HG03095 (cell line): ENCODE data around the gene TSPAN9.
"Not testable (repeated sequence)": the region's sequence is repeated elsewhere in the genome, so short reads cannot be mapped to it uniquely, and the experiment has no call there.

ENCODE experiments used
- ATAC-seq: cut with Tn5 transposase; IDR thresholded peaks from one replicate; pipeline ENCODE4 v1.9.1; 2021; ENCODE audit warnings: moderate library complexity; ENCODE audit not compliant: unreplicated experiment

Gene TSPAN9

GRCh38 chr12:3043406-3043805 is 33.8 kb upstream of the TSPAN9 start:
- no peak for ATAC-seq

- ATAC-seq: no peak
Observed at GRCh38 chr12:3044141-3044630, 33.0 kb upstream of the TSPAN9 start.

GRCh38 chr12:3045494-3045893 is 31.7 kb upstream of the TSPAN9 start:
- no peak for ATAC-seq

GRCh38 chr12:3045989-3046388 is 31.2 kb upstream of the TSPAN9 start:
- ATAC-seq: no peak

- no peak for ATAC-seq
Observed at GRCh38 chr12:3046441-3047200, 30.6 kb upstream of the TSPAN9 start.

- ATAC-seq: no peak
Observed at GRCh38 chr12:3047961-3048360, 29.2 kb upstream of the TSPAN9 start.

- no peak for ATAC-seq
Observed at GRCh38 chr12:3048540-3048939, 28.6 kb upstream of the TSPAN9 start.

GRCh38 chr12:3049176-3049575 is 28.0 kb upstream of the TSPAN9 start:
- ATAC-seq: no peak

DNA sequence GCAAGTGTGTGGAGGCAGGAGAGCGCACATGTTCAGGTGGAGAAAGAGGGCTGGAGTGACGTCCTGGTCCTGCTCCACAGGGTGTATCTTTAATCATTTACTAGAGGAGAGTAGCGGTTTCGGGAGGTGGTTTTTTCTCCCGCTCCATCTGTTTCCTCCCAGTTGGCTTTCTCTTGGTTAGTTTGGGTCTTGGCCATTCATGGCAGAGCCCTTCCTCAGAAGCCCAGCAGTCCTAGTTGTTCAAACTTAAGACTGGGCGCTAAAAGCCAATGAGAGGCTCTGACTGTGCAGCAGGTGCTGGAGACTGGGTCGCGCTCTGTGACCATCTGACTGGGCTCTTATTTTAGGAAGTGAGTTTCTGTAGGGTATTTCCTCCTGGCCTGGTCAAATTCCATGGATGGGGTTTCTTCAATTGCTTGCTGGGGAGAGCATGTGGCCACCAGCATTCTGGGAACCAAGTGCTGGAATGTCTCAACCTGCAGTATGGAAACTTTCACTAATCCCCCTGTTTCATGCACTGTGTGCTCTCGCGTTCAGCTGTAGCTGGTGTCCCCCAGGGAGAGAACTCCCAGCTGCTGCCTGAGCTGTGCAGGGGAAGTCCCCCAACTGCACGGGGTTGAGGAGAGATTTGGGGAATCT is 27.4 kb upstream of the TSPAN9 start:
- no peak for ATAC-seq

GRCh38 chr12:3054374-3054773 is 22.8 kb upstream of the TSPAN9 start:
- ATAC-seq: no peak

- no peak for ATAC-seq
Observed at GRCh38 chr12:3055026-3055703, 22.0 kb upstream of the TSPAN9 start.

DNA sequence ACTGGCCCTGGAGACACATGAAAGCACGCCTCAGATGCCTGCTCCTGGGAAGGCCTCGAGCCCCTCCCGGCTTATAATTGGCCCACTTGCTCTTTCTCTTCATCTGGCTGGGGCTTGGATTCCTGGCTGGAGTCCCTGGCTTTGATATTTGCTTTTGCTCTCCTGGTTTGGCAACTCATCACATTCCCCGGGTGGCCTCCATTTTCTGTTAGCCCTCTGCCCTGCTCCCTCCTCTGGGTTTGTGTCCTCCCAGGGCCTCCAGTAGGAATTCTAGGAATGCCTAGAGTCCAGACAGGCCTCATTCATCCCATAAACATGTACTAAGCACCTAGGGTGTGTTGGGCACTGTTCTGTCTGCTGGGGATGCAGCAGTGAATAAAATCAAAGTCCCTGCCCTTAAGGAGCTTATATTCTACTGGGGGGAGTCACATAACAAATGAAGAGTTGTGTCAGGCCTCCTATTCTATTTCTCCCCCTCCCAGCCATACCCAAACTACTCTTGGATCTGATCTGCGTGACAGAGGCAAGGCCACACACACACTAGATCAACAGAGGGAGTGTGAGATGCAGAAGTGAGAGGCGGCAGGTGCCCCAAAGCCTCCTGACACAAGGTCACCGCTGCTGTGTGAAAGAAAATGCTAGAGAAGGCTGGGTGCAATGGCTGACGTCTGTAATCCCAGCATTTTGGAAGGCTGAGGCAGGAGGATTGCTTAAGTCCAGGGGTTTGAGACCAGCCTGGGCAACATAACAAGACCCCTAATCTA is 21.3 kb upstream of the TSPAN9 start:
- ATAC-seq: no peak

GRCh38 chr12:3061059-3061458 is 16.1 kb upstream of the TSPAN9 start:
- no peak for ATAC-seq

DNA sequence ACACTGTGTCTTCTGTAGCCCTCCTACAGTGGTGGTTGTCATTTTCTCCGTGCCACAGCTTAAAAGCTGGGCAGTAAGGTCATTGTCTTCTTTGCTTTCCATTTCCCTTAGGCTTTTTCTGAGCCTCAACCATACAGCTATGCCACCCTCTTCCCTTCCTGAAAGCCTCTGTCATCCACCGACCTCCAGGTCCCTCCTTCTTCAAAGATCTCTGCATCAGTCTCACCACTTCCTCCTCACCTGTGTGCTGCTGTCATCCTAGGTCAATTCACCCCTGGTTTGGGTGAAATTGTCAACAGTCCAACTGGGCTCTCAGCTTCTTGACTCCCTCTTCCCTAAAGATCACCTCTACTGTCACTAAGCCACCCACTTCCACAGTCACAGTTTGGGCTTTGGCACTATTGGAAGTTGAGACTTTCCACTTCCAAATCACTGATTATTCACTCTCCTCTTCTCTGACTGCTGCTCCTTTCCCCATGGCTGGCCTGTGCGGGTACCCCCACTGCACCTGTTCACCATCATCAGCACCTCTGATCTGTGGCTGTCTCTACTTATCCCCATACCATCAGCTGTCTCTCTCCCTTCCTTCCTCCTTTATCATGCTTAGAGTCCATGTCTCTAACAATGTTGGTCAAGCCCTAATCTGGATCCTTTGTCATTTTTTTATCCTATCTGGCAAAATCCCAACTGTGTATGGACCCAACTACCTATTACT is 15.5 kb upstream of the TSPAN9 start:
- ATAC-seq: no peak

- no peak for ATAC-seq
Observed at GRCh38 chr12:3065300-3065699, 11.9 kb upstream of the TSPAN9 start.

DNA sequence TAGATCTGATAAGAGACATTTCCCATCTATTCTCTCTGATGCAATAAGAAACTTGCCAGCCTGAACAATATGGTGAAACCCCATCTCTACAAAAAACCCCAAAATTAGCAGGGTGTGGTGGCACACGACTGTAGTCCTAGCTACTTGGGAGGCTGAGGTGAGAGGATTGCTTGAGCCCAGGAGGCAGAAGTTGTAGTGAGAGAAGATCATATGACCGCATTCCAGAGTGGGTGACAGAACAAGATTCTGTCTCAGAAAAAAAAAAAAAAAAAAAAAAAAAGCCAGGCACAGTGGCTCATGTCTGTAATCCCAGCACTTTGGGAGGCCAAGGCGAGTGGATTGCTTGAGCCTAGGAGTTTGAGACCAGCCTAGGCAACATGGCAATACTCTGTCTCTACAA is 11.3 kb upstream of the TSPAN9 start:
- not testable (repeated sequence) for ATAC-seq

DNA sequence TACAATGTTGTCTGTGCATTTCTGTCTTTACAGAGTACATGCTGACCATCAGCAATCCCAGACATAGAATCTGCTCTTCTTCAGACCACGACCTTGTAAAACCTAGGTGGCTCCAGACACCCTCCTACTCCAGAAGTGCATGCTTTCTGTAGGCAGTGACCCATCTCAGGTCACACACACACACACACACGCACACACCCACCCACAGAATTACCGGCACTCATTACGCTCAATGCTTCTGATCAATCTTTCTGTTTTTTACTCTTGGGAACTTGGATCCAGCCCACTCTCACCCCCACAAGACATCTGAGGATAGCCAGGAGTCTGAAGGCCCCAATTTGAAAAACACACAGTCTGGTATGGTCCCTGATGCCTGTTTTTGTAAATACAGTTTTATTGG is 7.5 kb upstream of the TSPAN9 start:
- no peak for ATAC-seq

- no peak for ATAC-seq
Observed at GRCh38 chr12:3071107-3071506, 6.1 kb upstream of the TSPAN9 start.

- no peak for ATAC-seq
Observed at GRCh38 chr12:3071710-3072109, 5.5 kb upstream of the TSPAN9 start.

DNA sequence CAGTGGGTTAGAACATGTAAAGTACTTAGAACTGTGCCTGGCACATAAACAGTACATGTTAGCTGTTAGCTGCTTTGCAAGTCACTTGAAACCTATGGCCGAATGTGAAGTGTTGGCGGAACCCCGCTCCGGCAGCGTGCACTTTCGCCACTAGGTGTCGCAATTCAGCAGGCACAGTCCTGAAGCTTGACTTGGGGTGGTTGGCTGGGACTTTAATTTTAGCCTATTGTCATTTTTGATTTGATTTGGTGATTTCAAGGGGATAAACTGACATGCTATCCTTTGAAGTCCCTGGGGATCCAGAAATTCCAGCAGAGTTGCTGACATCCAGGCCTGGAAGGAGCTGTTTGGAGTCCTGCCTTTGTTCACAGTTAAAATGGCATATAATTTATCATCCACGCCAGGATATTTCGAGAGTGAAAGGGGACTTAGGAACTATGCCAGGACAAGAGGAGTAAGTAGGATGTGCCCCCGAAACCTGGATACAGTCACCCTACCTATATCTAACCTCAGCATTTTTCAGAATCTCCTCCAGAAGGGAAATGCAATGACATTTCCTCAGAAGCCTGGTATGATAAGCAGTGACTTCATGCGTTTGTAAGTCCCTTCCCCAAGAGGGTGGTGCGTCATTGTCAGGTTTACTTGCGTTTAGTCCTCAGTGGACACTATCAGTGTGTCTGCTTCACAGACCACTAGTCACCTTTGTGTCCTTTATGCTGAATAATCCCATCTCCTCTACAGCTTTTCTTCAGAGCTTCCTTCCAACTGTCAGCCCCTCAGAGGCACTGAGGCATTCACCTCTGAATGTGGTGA is 3.5 kb upstream of the TSPAN9 start:
- ATAC-seq: peak; percentile 50
